Body of pancreas (tissue), 4 donors: Measurements from ENCODE around the gene CDH20.

Experiments
- POLR2A ChIP-seq, 3 donors: fragments of 450-650 bp; IDR thresholded peaks; one replicate each; pipeline ENCODE4 v1.6.1; 2016; ENCODE audit warnings: antibody characterized with exemption in 3 of 3, mild to moderate bottlenecking in 2 of 3
- TF ChIP-seq, protein P1 (sequence below), 7 experiments: fragments of 450-650 bp in 4 of 7; fragments of 200-600 bp in 3 of 7; sonication (generic) in 3 of 7; IDR thresholded peaks; one replicate each; pipeline ENCODE4 v1.5.1; 2016 to 2019; ENCODE audit warnings: antibody characterized with exemption in 7 of 7

DNA sequence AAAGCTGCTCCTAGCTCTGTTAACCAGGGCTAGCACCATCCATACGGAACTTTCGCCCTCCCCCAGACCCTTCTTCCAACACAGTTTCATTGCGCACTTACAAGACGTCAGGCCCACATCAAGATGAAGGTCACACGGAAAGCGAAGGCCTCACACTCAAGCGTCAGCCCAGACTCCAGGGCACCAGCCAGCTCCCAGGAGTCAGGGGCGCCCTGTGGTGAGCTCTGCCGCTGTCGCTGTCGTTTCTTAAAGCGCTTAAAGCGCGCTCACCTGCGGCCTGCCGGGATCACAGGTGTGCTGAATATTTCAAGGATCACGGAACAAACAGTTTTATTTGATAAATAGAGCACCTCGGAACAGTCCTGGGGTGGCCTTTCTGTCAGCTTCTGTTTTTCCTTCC lies 163.1 kb downstream of the CDH20 start:
- TF ChIP-seq POLR2A (IDR thresholded peaks at IDR 0.05): no peak
- TF ChIP-seq, protein P1, sequence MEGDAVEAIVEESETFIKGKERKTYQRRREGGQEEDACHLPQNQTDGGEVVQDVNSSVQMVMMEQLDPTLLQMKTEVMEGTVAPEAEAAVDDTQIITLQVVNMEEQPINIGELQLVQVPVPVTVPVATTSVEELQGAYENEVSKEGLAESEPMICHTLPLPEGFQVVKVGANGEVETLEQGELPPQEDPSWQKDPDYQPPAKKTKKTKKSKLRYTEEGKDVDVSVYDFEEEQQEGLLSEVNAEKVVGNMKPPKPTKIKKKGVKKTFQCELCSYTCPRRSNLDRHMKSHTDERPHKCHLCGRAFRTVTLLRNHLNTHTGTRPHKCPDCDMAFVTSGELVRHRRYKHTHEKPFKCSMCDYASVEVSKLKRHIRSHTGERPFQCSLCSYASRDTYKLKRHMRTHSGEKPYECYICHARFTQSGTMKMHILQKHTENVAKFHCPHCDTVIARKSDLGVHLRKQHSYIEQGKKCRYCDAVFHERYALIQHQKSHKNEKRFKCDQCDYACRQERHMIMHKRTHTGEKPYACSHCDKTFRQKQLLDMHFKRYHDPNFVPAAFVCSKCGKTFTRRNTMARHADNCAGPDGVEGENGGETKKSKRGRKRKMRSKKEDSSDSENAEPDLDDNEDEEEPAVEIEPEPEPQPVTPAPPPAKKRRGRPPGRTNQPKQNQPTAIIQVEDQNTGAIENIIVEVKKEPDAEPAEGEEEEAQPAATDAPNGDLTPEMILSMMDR (IDR thresholded peaks at IDR 0.05): no peak
